ENCODE results near the gene ENO3. TPM values are rescaled to one million over a fixed set of nuclear protein-coding genes. Genes with fewer than 3 reads are reported as not detected.

Gene ENO3
- total RNA-seq, 1 experiment from 2014 or later, result 29.0 TPM

DNA sequence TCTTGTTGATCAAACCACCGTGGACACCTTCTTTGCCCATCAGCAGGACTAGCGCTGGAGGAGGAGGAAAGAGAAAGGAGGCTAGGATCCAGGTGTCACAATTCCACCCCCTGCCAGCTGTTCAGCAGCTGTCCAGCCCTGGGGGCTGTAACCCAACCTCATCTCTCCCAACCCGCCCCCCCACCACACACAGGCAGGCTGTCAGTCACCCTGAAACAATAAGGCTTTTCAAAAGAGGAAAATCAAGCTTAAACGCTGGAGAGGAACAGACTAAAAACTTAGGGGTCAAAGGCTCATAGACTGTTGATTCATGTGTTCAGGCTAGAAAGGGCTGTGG is 5.0 kb upstream of the ENO3 start:
- TF ChIP-seq, protein P1, sequence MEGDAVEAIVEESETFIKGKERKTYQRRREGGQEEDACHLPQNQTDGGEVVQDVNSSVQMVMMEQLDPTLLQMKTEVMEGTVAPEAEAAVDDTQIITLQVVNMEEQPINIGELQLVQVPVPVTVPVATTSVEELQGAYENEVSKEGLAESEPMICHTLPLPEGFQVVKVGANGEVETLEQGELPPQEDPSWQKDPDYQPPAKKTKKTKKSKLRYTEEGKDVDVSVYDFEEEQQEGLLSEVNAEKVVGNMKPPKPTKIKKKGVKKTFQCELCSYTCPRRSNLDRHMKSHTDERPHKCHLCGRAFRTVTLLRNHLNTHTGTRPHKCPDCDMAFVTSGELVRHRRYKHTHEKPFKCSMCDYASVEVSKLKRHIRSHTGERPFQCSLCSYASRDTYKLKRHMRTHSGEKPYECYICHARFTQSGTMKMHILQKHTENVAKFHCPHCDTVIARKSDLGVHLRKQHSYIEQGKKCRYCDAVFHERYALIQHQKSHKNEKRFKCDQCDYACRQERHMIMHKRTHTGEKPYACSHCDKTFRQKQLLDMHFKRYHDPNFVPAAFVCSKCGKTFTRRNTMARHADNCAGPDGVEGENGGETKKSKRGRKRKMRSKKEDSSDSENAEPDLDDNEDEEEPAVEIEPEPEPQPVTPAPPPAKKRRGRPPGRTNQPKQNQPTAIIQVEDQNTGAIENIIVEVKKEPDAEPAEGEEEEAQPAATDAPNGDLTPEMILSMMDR (conservative IDR thresholded peaks at IDR 0.05), result no peak
- CTCF ChIA-PET, result interaction anchor here (0.6 kb wide), 1 partner anchor 86 kb away, joined by 8 read pairs; no protein-coding TSS in a partner anchor
- no TSS peak for BruUV-seq (replicated peaks)
- Histone ChIP-seq H3K4me1 (replicated peaks; ENCODE audit: insufficient read depth) (peaks cover 39% of the 10 kb centered on the region), H3F3A (ENCODE audit: insufficient read depth, low read depth) (peaks cover 92% of the 10 kb centered on the region), H3K4me3 (peak overlapping the region; percentile 99), H3K9me3 (ENCODE audit: insufficient read depth, low read depth) (no peaks in the 10 kb centered on the region), H2AFZ (no peak overlapping the region), H3K4me2 (peak overlapping the region; percentile 84), H3K27ac (peak overlapping the region; percentile 99), H4K20me1 (ENCODE audit: insufficient read depth) (peaks cover 39% of the 10 kb centered on the region), H3K36me3 (ENCODE audit: low read depth) (peaks cover 34% of the 10 kb centered on the region), H3K9me2 (ENCODE audit: insufficient read depth) (no peaks in the 10 kb centered on the region), H3K27me3 (ENCODE audit: insufficient read depth, low read depth) (no peaks in the 10 kb centered on the region), H3K79me2 (ENCODE audit: low read depth) (peaks cover 78% of the 10 kb centered on the region)
- POLR2A ChIA-PET (ENCODE audit: unreplicated experiment), result interaction anchor here (0.6 to 1.6 kb wide), 3 partner anchors 21 to 1138 kb away, joined by 4 to 7 read pairs (median 5); partner anchors contain the start of gene SPAG7
- DNase-seq, result no peak
- intact Hi-C loops (cut with micrococcal nuclease; ENCODE audit: unreplicated experiment), result loop anchor here (1.0 to 10.0 kb wide), 2 partner anchors 21 to 111 kb away; partner anchors contain the start of genes MINK1 and SPAG7

DNA sequence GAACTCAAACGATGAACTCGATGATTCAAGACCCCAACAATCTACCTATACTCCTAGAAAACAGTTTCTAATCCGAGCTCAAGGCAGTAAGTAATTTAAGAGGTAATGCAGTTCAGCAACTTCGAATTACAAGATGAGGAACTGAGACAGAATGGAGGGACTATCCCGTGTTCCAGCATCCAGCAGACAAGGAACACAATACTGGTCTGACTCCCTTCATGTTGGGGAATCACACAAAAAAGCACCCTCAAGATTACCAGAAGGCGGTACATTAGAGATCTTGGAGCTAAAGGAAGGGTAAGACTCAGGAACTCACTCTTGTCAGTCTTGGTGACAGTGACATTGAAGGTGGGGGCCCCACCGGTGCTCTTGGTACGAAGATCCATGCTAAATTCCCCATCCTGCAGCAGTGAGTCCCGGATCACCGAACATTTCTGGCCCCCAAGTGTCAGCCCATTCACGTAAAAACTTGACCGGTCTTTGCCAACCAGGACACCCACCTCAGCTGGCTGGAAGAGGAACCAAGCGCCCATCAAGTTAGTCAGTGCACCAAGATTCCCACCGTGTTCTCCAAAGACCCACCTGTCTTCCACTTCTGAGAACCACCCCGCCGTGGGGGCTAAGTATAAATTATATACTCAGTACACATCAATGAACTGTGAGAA is 4.5 kb upstream of the ENO3 start:
- H3K4me3 ChIP-seq, result peak overlapping the region; percentile 99
- DNase-seq, result no peak
- H3K27me3 ChIP-seq (ENCODE audit: insufficient read depth, low read depth), result no peaks in the 10 kb centered on the region
- intact Hi-C loops (cut with micrococcal nuclease; ENCODE audit: unreplicated experiment), result loop anchor here (10.0 kb wide), 1 partner anchor 112 kb away; the partner anchor contains the start of gene MINK1
- BruUV-seq (replicated peaks), result TSS peak; percentile 62
- peaks cover 39% of the 10 kb centered on the region for H4K20me1 ChIP-seq (ENCODE audit: insufficient read depth)
- ChIA-PET POLR2A (ENCODE audit: unreplicated experiment) (interaction anchor here (0.6 to 3.0 kb wide), 3 partner anchors 21 to 1138 kb away, joined by 4 to 42 read pairs (median 5); partner anchors contain the start of gene SPAG7), CTCF (interaction anchor here (0.6 kb wide), 1 partner anchor 86 kb away, joined by 8 read pairs; no protein-coding TSS in a partner anchor)
- TF ChIP-seq, protein P1 (conservative IDR thresholded peaks at IDR 0.05), result no peak
- no peak for TF ChIP-seq EZH2 (IDR thresholded peaks at IDR 0.05; ENCODE audit: low read depth)
- H3K9me2 ChIP-seq (ENCODE audit: insufficient read depth), result no peaks in the 10 kb centered on the region
- H3K9me3 ChIP-seq (ENCODE audit: insufficient read depth, low read depth), result no peaks in the 10 kb centered on the region
- peak overlapping the region; percentile 84 for H3K4me2 ChIP-seq
- peaks cover 92% of the 10 kb centered on the region for H3F3A ChIP-seq (ENCODE audit: insufficient read depth, low read depth)
- H3K79me2 ChIP-seq (ENCODE audit: low read depth), result peaks cover 76% of the 10 kb centered on the region
- H2AFZ ChIP-seq, result no peak overlapping the region
- peaks cover 40% of the 10 kb centered on the region for H3K4me1 ChIP-seq (replicated peaks; ENCODE audit: insufficient read depth)
- H3K36me3 ChIP-seq (ENCODE audit: low read depth), result peaks cover 34% of the 10 kb centered on the region
- H3K27ac ChIP-seq, result peak overlapping the region; percentile 99

DNA sequence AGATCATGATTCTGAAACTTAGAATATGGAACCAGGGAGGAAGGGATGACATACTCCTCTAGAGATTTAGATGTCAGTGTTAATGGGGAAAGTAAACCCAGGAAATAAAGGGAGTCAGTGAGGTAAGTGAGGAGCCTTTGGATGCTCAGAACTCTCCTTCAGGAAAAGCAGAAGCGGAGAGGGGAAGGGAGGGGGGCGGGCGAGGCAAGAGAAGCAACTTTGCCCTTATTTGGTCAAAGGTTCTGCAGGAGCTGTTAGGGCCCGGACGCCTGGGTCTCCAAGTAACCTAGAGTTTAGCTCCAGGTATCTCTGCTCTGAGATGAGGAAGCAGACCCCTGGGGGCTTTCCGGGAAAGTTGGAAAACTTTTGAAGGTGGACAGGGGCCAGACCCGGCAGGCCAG is 3.9 kb upstream of the ENO3 start:
- Histone ChIP-seq H3F3A (ENCODE audit: insufficient read depth, low read depth) (peaks cover 90% of the 10 kb centered on the region), H2AFZ (no peak overlapping the region), H3K9me2 (ENCODE audit: insufficient read depth) (no peaks in the 10 kb centered on the region), H3K79me2 (ENCODE audit: low read depth) (peaks cover 71% of the 10 kb centered on the region), H3K4me1 (replicated peaks; ENCODE audit: insufficient read depth) (peaks cover 39% of the 10 kb centered on the region), H3K27ac (peak overlapping the region; percentile 99), H3K4me2 (peak overlapping the region; percentile 84), H3K4me3 (peak overlapping the region; percentile 99), H4K20me1 (ENCODE audit: insufficient read depth) (peaks cover 39% of the 10 kb centered on the region), H3K36me3 (ENCODE audit: low read depth) (peaks cover 29% of the 10 kb centered on the region), H3K27me3 (ENCODE audit: insufficient read depth, low read depth) (no peaks in the 10 kb centered on the region), H3K9me3 (ENCODE audit: insufficient read depth, low read depth) (no peaks in the 10 kb centered on the region)
- no TSS peak for BruUV-seq (replicated peaks)
- intact Hi-C loops (cut with micrococcal nuclease; ENCODE audit: unreplicated experiment), result loop anchor here (10.0 kb wide), 1 partner anchor 112 kb away; the partner anchor contains the start of gene MINK1
- TF ChIP-seq EZH2 (IDR thresholded peaks at IDR 0.05; ENCODE audit: low read depth), result no peak
- TF ChIP-seq, protein P1 (conservative IDR thresholded peaks at IDR 0.05), result no peak
- CTCF ChIA-PET, result no interaction called here
- no peak for DNase-seq
- POLR2A ChIA-PET (ENCODE audit: unreplicated experiment), result interaction anchor here (3.0 kb wide), 1 partner anchor 21 kb away, joined by 42 read pairs; the partner anchor contains the start of gene SPAG7

Data from PC-9 (cell line).